Measurements from ENCODE around the gene PSORS1C1.

The PSORS1C1 gene

GRCh38 chr6:31126396-31127175 is 12.0 kb downstream of the PSORS1C1 start:
- no peak for DNase-seq (ENCODE audit: low spot score)

GRCh38 chr6:31128093-31128676 is 13.6 kb downstream of the PSORS1C1 start:
- DNase-seq (ENCODE audit: low spot score), result no peak

- DNase-seq (ENCODE audit: low spot score), result no peak
Observed at GRCh38 chr6:31129130-31129529, 14.5 kb downstream of the PSORS1C1 start.

DNA sequence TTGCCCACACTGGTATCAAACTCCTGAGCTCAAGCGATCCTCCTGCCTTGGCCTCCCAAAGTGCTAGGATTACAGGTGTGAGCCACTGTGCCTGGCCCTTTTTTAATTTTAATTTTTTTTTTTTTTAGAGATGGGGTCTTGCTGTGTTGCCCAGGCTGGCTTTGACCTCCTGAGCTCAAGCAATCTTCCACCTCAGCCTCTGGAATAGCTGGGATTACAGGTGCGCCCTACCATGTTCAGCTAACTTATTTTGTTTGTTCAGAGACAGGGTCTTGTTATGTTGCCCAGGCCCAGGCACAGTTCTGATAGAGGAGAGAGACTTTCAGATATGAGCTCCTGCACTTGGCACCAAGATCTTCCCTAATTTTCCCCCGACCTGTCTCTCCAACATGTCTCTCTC is 16.2 kb downstream of the PSORS1C1 start:
- no peak for DNase-seq (ENCODE audit: low spot score)

DNA sequence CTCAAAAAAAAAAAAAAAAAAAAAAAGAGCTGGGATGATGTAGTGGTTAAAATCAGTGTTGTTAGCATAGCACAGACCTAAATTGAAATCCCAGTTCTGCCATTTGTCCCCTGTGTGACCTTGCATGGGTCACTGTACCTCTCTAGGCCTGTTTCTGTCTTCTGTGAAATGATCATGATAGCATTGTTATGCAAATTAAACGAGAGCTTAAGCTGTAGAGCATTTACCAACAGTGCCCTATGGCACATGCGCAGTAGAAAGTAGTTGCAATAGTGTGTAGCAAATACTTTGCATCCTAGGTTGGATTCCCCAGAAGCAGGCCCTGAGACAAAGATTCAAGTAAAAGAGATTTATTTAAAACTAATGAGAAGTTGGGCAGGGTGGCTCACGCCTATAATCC is 17.0 kb downstream of the PSORS1C1 start:
- no peak for DNase-seq (ENCODE audit: low spot score)

DNA sequence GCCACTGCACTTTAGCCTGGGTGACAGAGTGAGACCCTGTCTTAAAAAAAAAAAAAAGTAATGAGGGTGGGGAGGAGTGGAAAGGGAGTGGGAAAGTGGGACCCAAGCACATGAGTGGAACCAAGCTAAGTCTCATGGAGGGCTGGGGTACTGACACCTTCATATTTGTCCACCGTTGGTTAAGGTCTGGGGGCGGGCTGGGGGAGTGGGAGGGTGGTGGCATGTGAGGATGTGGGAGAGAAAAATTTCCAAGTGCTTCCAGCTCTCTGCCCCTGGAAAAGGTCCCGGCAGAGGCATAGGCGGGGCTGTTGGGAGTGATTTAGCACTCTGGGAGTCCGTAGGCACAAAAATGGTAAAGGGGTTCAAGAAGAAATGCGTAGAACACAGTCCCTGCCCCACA is 18.2 kb downstream of the PSORS1C1 start:
- DNase-seq (ENCODE audit: low spot score), result no peak

DNA sequence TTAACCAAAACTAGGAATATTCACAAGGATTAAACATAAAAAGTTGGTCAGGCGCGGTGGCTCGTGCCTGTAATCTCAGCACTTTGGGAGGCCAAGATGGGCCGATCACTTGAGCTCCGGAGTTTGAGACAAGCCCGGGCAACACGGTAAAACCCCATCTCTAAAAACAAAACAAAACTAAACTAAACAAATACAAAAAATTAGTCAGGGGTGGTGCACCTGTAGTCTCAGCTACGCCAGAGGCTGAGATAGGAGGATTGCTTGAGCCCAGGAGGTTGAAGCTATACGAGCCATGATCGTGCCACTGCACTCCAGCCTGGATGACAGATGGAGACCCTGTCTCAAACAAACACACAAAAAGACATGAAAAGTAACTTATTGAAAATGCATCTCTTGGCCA is 21.1 kb downstream of the PSORS1C1 start:
- DNase-seq (ENCODE audit: low spot score), result no peak

GRCh38 chr6:31138982-31139381 is 24.4 kb downstream of the PSORS1C1 start, which contains the start of gene PSORS1C2:
TSS of gene PSORS1C2 (minus strand) at chr6:31139066. CDS start at chr6:31139026, 40 bp downstream.
- DNase-seq (ENCODE audit: low spot score), result no peak

- peak; percentile 58 for DNase-seq (ENCODE audit: low spot score)
Observed at GRCh38 chr6:31139599-31139998, 25.0 kb downstream of the PSORS1C1 start.

DNA sequence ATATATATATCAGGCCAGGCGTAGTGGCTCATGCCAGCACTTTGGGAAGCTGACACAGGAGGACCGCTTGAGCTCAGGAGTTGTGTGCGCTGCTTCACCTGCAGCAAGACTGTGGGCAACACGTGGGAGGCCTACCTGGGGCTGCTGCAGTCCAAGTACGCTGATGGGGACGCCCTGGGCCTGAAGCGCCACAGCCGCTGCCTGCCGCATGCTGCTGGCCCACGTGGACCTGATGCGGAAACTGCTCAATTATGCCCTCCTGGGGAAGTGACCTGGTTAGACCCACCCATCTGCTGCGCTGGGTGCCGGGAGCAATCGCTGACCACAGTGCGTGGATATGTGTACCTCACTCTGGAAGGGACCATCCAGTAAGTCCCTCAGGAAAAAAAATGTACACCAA is 26.0 kb downstream of the PSORS1C1 start:
- DNase-seq (ENCODE audit: low spot score), result no peak

- DNase-seq (ENCODE audit: low spot score), result no peak
Observed at GRCh38 chr6:31142361-31142761, 27.8 kb downstream of the PSORS1C1 start.

GRCh38 chr6:31143148-31143547 is 28.5 kb downstream of the PSORS1C1 start:
- peak; percentile 89 for DNase-seq (ENCODE audit: low spot score)

GRCh38 chr6:31144296-31144969 is 29.8 kb downstream of the PSORS1C1 start:
- DNase-seq (ENCODE audit: low spot score), result no peak

DNA sequence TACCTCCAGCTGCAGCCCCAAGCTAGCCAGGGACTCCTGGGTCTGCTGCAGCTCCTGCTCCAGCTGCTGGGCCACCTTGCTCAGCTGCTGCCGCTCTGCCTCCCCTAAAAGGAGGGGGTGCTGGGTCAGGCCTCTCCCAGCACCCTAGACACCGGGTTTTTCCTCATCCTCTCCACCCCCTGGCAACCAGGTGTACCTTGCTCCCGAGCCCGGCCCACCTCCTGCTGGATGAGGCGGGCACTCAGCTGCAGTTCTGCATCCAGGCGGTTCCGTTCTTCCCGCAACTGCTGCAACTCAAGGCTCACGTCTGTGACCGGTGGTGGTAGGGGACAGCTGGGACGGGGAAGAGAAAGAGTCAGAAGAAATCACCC is 30.4 kb downstream of the PSORS1C1 start:
- no peak for DNase-seq (ENCODE audit: low spot score)

DNA sequence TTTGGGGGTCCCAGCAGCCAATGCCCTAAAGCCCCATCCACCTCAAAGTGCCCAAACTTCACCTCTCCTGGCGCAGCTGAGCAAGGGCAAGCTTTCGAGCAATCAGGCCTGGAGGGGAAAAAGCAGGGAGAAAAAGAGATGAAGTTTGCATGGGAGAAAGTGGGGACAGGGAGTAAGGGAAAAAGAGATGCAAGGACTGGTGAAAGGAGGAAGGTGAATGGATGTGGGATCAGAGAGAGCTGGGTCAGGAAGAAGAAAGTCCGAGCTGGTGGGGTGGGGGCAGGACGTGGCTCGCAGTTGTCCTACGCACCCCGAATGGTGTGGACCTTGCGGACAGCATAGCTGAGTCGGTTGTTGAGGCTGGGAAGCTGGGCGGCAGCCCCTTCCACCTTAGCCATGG is 30.8 kb downstream of the PSORS1C1 start:
- DNase-seq (ENCODE audit: low spot score), result no peak

DNA sequence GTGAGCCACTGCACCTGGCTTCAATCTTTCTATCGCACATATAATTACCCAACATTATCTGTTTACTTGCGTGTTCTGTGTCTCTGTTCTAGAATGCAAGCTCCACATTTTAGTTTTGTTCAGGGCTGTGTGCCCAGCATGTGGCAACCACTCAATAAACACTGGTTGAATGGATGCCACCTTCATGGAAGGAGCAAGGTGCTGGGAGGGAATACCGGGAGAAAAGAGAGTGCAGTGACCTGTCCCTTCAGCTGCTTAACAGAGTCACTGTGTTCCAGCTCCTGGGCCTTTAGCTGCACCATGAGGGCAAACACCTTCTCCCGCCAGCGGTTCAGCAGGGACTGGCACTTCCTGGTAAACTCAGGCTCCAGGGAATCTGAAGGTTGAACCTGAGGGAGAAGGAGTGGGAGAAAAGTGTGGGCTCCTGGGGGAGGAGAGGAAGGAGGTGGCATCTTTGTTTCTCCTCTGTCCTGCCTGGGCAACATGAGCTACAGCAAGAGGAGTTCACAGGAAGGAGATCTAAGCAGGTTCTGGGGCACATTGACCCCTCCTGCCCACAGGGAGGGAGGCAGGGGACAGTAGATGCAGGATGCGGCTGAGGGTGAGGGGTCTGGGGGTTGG is 35.3 kb downstream of the PSORS1C1 start:
- no peak for DNase-seq (ENCODE audit: low spot score)

DNA sequence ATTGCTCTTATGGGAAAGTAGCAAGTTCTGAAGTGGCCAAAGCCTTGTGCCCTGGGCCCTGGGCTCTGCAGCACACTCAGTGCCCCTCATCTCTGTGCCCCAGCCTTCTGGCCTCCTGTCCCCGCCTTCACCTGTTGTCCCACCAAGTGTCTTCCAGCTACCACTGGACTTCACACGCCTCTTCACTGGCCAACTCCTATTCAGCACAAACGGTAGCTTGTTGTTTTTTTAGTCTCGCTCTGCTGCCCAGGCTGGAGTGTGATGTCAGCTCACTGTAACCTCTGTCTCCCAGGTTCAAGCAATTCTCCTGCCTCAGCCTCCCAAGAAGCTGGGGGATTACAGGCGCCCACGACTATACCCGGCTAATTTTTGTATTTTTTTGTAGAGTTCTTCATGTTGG is 38.2 kb downstream of the PSORS1C1 start:
- no peak for DNase-seq (ENCODE audit: low spot score)

DNA sequence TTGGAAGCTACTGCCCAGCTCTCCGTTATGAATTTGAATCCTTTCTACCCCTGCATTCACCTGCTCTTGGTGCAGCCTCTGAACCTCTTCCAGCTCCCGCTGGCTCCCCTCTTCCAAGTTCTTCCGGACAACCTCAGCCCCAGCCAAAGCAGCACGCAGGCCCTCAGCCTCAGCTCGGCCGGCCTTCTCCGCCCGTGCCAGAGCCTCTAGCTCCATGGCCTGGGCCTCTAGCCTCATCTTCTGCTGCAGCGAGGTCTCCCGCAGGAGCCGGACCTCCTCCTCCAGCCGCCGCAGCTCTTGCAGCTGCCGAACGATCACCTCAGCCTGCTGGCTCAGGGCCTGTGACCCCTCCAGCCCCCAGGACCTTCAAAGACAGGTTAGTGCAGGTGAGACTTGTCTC is 39.8 kb downstream of the PSORS1C1 start:
- no peak for DNase-seq (ENCODE audit: low spot score)

DNA sequence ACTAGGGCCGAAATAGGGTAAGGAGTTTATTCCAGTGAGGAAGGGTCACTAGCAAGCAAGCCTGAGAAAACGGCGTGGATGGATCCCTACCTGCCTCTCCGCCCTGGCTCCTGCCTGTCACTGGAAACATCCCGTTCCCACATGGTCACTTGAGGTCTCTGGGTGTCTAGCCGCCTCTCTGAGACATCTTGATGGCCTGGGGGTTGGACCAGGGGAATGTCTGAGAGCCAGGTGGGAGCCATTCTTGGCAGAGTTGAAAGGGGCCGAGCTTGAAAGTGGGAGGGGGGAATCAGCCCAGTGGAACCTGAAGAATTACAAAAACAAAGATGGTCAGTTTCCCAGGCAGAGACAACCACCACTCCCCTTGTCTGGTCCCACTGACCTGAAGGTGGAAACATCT is 42.0 kb downstream of the PSORS1C1 start:
- no peak for DNase-seq (ENCODE audit: low spot score)

- DNase-seq (ENCODE audit: low spot score), result no peak
Observed at GRCh38 chr6:31157513-31158139, 43.0 kb downstream of the PSORS1C1 start, which contains the start of gene CCHCR1. TSS of gene CCHCR1 (minus strand) at chr6:31157802. CDS start at chr6:31157600, 202 bp downstream.

GRCh38 chr6:31158140-31158862 is 43.7 kb downstream of the PSORS1C1 start, which contains the start of gene TCF19:
TSS of gene TCF19 (plus strand) at chr6:31158589. CDS start at chr6:31159470, 881 bp downstream.
- DNase-seq (ENCODE audit: low spot score), result peak; percentile 99
